Mammary epithelial cell (primary cell): Measurements from ENCODE around the gene ZNF630.

Experiments used
- CTCF ChIP-seq, 2 donors: IDR thresholded peaks in 1 of 2; conservative IDR thresholded peaks in 1 of 2; 2 replicates each; pipeline ENCODE4 v1.5.1; 2011 to 2012; ENCODE audit warnings: inconsistent platforms in 2 of 2, low read length in 2 of 2, mild to moderate bottlenecking in 2 of 2, control low read depth in 1 of 2, low read depth in 1 of 2; ENCODE audit not compliant: insufficient read depth in 1 of 2; ENCODE audit errors: extremely low read depth in 1 of 2
- EZH2 ChIP-seq: IDR thresholded peaks from 2 replicates; pipeline ENCODE4 v1.6.1; 2012; ENCODE audit warnings: low read length, inconsistent platforms, borderline replicate concordance

- TF ChIP-seq CTCF (conservative IDR thresholded peaks at IDR 0.05 in 1 of 2, IDR thresholded peaks at IDR 0.05 in 1 of 2; ENCODE audit: extremely low read depth in 1 of 2, insufficient read depth in 1 of 2, low read depth in 1 of 2, low read length in 2 of 2) (no peak), EZH2 (no peak)
Measured at GRCh38 chrX:48101443-48101842, 30.0 kb upstream of the ZNF630 start.
